HG03159 (cell line): ENCODE measurements around the gene AGBL1.

Experiments used
- ATAC-seq: cut with Tn5 transposase; IDR thresholded peaks from one replicate; pipeline ENCODE4 v1.9.1; 2021; ENCODE audit warnings: mild to moderate bottlenecking, moderate library complexity; ENCODE audit not compliant: unreplicated experiment

Gene AGBL1

GRCh38 chr15:86235667-86236066 is 156.0 kb downstream of the AGBL1 start:
- no peak for ATAC-seq

GRCh38 chr15:86236356-86237110 is 156.9 kb downstream of the AGBL1 start:
- ATAC-seq: no peak

- no peak for ATAC-seq
Observed at GRCh38 chr15:86237111-86237500, 157.4 kb downstream of the AGBL1 start.

GRCh38 chr15:86247249-86247955 is 167.7 kb downstream of the AGBL1 start:
- ATAC-seq: no peak

- no peak for ATAC-seq
Observed at GRCh38 chr15:86255247-86255646, 175.6 kb downstream of the AGBL1 start.

GRCh38 chr15:86256628-86257027 is 177.0 kb downstream of the AGBL1 start:
- ATAC-seq: no peak

GRCh38 chr15:86259589-86259988 is 179.9 kb downstream of the AGBL1 start:
- no peak for ATAC-seq

- no peak for ATAC-seq
Observed at GRCh38 chr15:86263230-86263629, 183.6 kb downstream of the AGBL1 start.

GRCh38 chr15:86266896-86267484 is 187.3 kb downstream of the AGBL1 start:
- no peak for ATAC-seq

- ATAC-seq: no peak
Observed at GRCh38 chr15:86267892-86268291, 188.2 kb downstream of the AGBL1 start.

- ATAC-seq: no peak
Observed at GRCh38 chr15:86268558-86268957, 188.9 kb downstream of the AGBL1 start.

GRCh38 chr15:86273309-86273708 is 193.6 kb downstream of the AGBL1 start:
- no peak for ATAC-seq

GRCh38 chr15:86275361-86275760 is 195.7 kb downstream of the AGBL1 start:
- no peak for ATAC-seq

GRCh38 chr15:86278586-86278985 is 198.9 kb downstream of the AGBL1 start:
- ATAC-seq: no peak

GRCh38 chr15:86284635-86285034 is 205.0 kb downstream of the AGBL1 start:
- no peak for ATAC-seq

- no peak for ATAC-seq
Observed at GRCh38 chr15:86295511-86295910, 215.8 kb downstream of the AGBL1 start.

GRCh38 chr15:86296769-86297168 is 217.1 kb downstream of the AGBL1 start:
- no peak for ATAC-seq

- no peak for ATAC-seq
Observed at GRCh38 chr15:86300390-86301125, 220.9 kb downstream of the AGBL1 start.

- ATAC-seq: no peak
Observed at GRCh38 chr15:86311568-86312280, 232.1 kb downstream of the AGBL1 start.

GRCh38 chr15:86312486-86312885 is 232.8 kb downstream of the AGBL1 start:
- no peak for ATAC-seq

- ATAC-seq: no peak
Observed at GRCh38 chr15:86316216-86316615, 236.5 kb downstream of the AGBL1 start.
